ENCODE results near the gene WWC2.
"Not testable (repeated sequence)": the region's sequence is repeated elsewhere in the genome, so short reads cannot be mapped to it uniquely, and the experiment has no call there.

Gene WWC2

DNA sequence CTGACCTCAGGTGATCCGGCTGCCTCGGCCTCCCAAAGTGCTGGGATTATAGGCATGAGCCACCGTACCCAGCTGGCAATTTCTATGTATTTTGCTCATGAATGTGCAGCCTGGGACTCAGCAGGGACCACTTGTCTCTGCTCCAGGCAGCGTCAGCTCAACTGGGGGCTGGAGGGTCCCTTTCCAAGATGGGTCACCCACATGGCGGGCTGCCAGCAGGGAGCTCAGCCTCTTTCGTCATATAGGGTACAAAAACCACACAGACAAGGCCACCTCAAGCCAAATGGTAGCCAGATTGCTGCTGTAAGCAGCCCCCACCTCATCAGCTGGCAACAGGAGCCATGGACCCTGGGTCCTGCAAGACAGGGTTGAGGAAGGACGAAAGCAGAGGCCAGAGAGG lies 225.6 kb downstream of the WWC2 start:
- TF ChIP-seq, protein P1, sequence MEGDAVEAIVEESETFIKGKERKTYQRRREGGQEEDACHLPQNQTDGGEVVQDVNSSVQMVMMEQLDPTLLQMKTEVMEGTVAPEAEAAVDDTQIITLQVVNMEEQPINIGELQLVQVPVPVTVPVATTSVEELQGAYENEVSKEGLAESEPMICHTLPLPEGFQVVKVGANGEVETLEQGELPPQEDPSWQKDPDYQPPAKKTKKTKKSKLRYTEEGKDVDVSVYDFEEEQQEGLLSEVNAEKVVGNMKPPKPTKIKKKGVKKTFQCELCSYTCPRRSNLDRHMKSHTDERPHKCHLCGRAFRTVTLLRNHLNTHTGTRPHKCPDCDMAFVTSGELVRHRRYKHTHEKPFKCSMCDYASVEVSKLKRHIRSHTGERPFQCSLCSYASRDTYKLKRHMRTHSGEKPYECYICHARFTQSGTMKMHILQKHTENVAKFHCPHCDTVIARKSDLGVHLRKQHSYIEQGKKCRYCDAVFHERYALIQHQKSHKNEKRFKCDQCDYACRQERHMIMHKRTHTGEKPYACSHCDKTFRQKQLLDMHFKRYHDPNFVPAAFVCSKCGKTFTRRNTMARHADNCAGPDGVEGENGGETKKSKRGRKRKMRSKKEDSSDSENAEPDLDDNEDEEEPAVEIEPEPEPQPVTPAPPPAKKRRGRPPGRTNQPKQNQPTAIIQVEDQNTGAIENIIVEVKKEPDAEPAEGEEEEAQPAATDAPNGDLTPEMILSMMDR (IDR thresholded peaks at IDR 0.05; ENCODE audit: insufficient read depth, low read length) = no peak
- TF ChIP-seq POLR2AphosphoS5 (IDR thresholded peaks at IDR 0.05; ENCODE audit: low read depth) (no peak), SPI1 (IDR thresholded peaks at IDR 0.05; ENCODE audit: borderline replicate concordance, low read depth) (no peak), GABPA (IDR thresholded peaks at IDR 0.05; ENCODE audit: low read depth) (no peak)
- TF ChIP-seq, protein P2, sequence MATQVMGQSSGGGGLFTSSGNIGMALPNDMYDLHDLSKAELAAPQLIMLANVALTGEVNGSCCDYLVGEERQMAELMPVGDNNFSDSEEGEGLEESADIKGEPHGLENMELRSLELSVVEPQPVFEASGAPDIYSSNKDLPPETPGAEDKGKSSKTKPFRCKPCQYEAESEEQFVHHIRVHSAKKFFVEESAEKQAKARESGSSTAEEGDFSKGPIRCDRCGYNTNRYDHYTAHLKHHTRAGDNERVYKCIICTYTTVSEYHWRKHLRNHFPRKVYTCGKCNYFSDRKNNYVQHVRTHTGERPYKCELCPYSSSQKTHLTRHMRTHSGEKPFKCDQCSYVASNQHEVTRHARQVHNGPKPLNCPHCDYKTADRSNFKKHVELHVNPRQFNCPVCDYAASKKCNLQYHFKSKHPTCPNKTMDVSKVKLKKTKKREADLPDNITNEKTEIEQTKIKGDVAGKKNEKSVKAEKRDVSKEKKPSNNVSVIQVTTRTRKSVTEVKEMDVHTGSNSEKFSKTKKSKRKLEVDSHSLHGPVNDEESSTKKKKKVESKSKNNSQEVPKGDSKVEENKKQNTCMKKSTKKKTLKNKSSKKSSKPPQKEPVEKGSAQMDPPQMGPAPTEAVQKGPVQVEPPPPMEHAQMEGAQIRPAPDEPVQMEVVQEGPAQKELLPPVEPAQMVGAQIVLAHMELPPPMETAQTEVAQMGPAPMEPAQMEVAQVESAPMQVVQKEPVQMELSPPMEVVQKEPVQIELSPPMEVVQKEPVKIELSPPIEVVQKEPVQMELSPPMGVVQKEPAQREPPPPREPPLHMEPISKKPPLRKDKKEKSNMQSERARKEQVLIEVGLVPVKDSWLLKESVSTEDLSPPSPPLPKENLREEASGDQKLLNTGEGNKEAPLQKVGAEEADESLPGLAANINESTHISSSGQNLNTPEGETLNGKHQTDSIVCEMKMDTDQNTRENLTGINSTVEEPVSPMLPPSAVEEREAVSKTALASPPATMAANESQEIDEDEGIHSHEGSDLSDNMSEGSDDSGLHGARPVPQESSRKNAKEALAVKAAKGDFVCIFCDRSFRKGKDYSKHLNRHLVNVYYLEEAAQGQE (IDR thresholded peaks at IDR 0.05; ENCODE audit: insufficient replicate concordance, low read depth) = no peak
- H3K4me3 ChIP-seq (replicated peaks; ENCODE audit: insufficient read depth, low read length) = no peak overlapping the region
- H3K27ac ChIP-seq (replicated peaks) = no peak overlapping the region
- no peaks in the 10 kb centered on the region for H3K27me3 ChIP-seq (ENCODE audit: insufficient read depth, poor library complexity, severe bottlenecking)
- DNase-seq (ENCODE audit: low read depth in 1 of 2, low spot score in 1 of 2) = no peak

DNA sequence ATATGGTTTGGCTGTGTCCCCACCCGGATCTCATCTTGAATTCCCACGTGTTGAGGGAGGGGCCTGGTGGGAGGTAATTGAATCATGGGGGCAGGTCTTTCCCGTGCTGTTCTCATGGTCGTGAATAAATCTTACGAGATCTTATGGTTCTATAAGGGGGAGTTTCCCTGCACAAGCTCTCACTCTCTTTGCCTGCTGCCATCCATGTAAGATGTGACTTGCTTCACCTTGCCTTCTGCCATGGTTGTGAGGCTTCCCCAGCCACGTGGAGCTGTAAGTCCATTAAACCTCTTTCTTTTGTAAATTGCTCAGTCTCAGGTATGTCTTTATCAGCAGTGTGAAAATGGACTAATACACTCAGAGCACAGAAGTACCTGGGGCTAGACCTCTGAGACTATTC lies 227.3 kb downstream of the WWC2 start:
- not testable (repeated sequence) for H3K27ac ChIP-seq (replicated peaks); H3K27me3 ChIP-seq (ENCODE audit: insufficient read depth, poor library complexity, severe bottlenecking); H3K4me3 ChIP-seq (replicated peaks; ENCODE audit: insufficient read depth, low read length); DNase-seq (ENCODE audit: low read depth in 1 of 2, low spot score in 1 of 2)

DNA sequence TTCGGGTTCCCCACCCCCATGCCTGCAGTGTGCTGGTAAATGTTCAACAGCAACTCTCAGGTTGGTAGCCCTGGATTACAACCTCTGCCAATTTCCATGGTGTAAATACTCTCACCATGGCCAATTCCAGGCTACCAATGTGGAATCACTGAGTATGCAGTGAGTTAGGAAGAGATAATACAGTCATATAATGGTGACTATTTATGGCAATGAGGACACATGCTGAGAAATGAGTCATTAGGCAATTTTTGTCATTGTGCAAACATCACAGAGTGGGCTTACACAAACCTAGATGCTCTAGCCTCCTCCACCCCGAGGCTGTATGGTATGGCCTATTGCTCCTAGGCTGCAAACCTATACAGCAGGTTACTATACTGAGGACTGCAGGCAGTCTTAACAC lies 227.8 kb downstream of the WWC2 start:
- no peak overlapping the region for H3K27ac ChIP-seq (replicated peaks)
- TF ChIP-seq, protein P1 (IDR thresholded peaks at IDR 0.05; ENCODE audit: insufficient read depth, low read length) = no peak
- TF ChIP-seq, protein P2 (IDR thresholded peaks at IDR 0.05; ENCODE audit: insufficient replicate concordance, low read depth) = no peak
- no peak for TF ChIP-seq POLR2AphosphoS5 (IDR thresholded peaks at IDR 0.05; ENCODE audit: low read depth)
- no peak overlapping the region for H3K4me3 ChIP-seq (replicated peaks; ENCODE audit: insufficient read depth, low read length)
- no peak for DNase-seq (ENCODE audit: low read depth in 1 of 2, low spot score in 1 of 2)
- H3K27me3 ChIP-seq (ENCODE audit: insufficient read depth, poor library complexity, severe bottlenecking) = no peaks in the 10 kb centered on the region

DNA sequence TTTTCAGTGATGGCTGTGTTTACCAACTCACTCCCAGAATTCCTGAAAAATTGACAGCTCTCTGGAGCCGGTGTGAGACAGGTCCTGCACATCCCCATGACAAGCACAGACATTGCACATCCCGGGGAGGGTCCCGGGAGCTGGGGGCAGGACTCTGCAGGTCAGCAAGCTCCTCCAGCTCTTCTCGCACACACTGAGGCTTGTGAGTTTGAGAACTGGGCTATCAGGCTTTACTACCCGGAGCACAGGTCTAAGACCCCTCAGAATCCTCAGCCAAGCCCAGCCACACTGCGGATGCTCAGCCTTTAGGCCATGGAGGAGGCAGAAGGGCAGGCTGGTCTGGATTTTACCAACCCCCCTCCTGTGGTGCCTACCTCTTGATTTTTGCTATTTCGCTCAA lies 228.8 kb downstream of the WWC2 start:
- Histone ChIP-seq H3K4me3 (replicated peaks; ENCODE audit: insufficient read depth, low read length) (no peak overlapping the region), H3K27ac (replicated peaks) (no peak overlapping the region), H3K27me3 (ENCODE audit: insufficient read depth, poor library complexity, severe bottlenecking) (no peaks in the 10 kb centered on the region)
- DNase-seq (ENCODE audit: low read depth in 1 of 2, low spot score in 1 of 2) = no peak
- TF ChIP-seq, protein P2 (IDR thresholded peaks at IDR 0.05; ENCODE audit: insufficient replicate concordance, low read depth) = no peak
- TF ChIP-seq GABPA (IDR thresholded peaks at IDR 0.05; ENCODE audit: low read depth) (no peak), POLR2AphosphoS5 (IDR thresholded peaks at IDR 0.05; ENCODE audit: low read depth) (no peak), SPI1 (IDR thresholded peaks at IDR 0.05; ENCODE audit: borderline replicate concordance, low read depth) (no peak)
- TF ChIP-seq, protein P1 (IDR thresholded peaks at IDR 0.05; ENCODE audit: insufficient read depth, low read length) = no peak

All from HL-60 (cell line).